ENCODE measurements around the gene SLC9A7. TPM values are rescaled to one million over a fixed set of nuclear protein-coding genes. Genes with fewer than 3 reads are reported as not detected.
A peak's percentile ranks its signal among the peaks of the same experiment; 100 is the strongest.

SLC9A7 gene
- total RNA-seq, 2 experiments from 2014 or later, result 3.3 to 3.8 TPM

- H3K4me3 Mint-ChIP-seq, result no peak overlapping the region
- DNase-seq (no peak), ATAC-seq (no peak)
- peak overlapping the region; percentile 9 for H3K27ac Mint-ChIP-seq
- ChIA-PET POLR2A (no interaction called here), CTCF (interaction anchor here (0.6 to 2.1 kb wide), 2 partner anchors 45 to 59 kb away, joined by 3 to 5 read pairs; no protein-coding TSS in a partner anchor)
- H3K9me3 Mint-ChIP-seq (ENCODE audit: insufficient read depth), result no peaks in the 10 kb centered on the region
- peaks cover 6% of the 10 kb centered on the region for H3K36me3 Mint-ChIP-seq (ENCODE audit: low read depth)
- no peaks in the 10 kb centered on the region for H3K27me3 Mint-ChIP-seq (ENCODE audit: low read depth)
- H3K4me1 Mint-ChIP-seq (ENCODE audit: low read depth), result peaks cover 27% of the 10 kb centered on the region
Measured at GRCh38 chrX:46635186-46635585, 123.7 kb downstream of the SLC9A7 start.

GRCh38 chrX:46634577-46634976 lies 124.3 kb downstream of the SLC9A7 start:
- Mint-ChIP-seq H3K36me3 (ENCODE audit: low read depth) (peaks cover 6% of the 10 kb centered on the region), H3K27ac (no peak overlapping the region), H3K4me1 (ENCODE audit: low read depth) (peaks cover 28% of the 10 kb centered on the region), H3K9me3 (ENCODE audit: insufficient read depth) (no peaks in the 10 kb centered on the region), H3K27me3 (ENCODE audit: low read depth) (no peaks in the 10 kb centered on the region), H3K4me3 (no peak overlapping the region)
- ATAC-seq, result no peak
- ChIA-PET CTCF (interaction anchor here (2.1 kb wide), 1 partner anchor 59 kb away, joined by 5 read pairs; no protein-coding TSS in a partner anchor), POLR2A (interaction anchor here (0.6 kb wide), 1 partner anchor 29 kb away, joined by 3 read pairs; no protein-coding TSS in a partner anchor)
- no peak for DNase-seq

GRCh38 chrX:46630141-46630540 lies 128.8 kb downstream of the SLC9A7 start:
- Mint-ChIP-seq H3K4me1 (ENCODE audit: low read depth) (peaks cover 38% of the 10 kb centered on the region), H3K9me3 (ENCODE audit: insufficient read depth) (no peaks in the 10 kb centered on the region), H3K27ac (no peak overlapping the region), H3K27me3 (ENCODE audit: low read depth) (no peaks in the 10 kb centered on the region), H3K36me3 (ENCODE audit: low read depth) (peaks cover 13% of the 10 kb centered on the region), H3K4me3 (no peak overlapping the region)
- POLR2A ChIA-PET, result no interaction called here
- CTCF ChIA-PET, result interaction anchor here (0.8 to 0.9 kb wide), 2 partner anchors 13 to 58 kb away, joined by 3 read pairs; no protein-coding TSS in a partner anchor
- no peak for DNase-seq
- ATAC-seq, result no peak

- ChIA-PET POLR2A (no interaction called here), CTCF (interaction anchor here (0.8 to 0.9 kb wide), 2 partner anchors 12 to 56 kb away, joined by 3 read pairs; no protein-coding TSS in a partner anchor)
- Mint-ChIP-seq H3K4me3 (no peak overlapping the region), H3K27ac (no peak overlapping the region), H3K36me3 (ENCODE audit: low read depth) (peaks cover 13% of the 10 kb centered on the region), H3K4me1 (ENCODE audit: low read depth) (peaks cover 31% of the 10 kb centered on the region), H3K9me3 (ENCODE audit: insufficient read depth) (no peaks in the 10 kb centered on the region), H3K27me3 (ENCODE audit: low read depth) (no peaks in the 10 kb centered on the region)
- ATAC-seq, result no peak
- no peak for DNase-seq
Measured at GRCh38 chrX:46628460-46629371, 130.2 kb downstream of the SLC9A7 start.

- H3K9me3 Mint-ChIP-seq (ENCODE audit: insufficient read depth), result no peaks in the 10 kb centered on the region
- DNase-seq, result no peak
- H3K36me3 Mint-ChIP-seq (ENCODE audit: low read depth), result peaks cover 13% of the 10 kb centered on the region
- ChIA-PET POLR2A (no interaction called here), CTCF (no interaction called here)
- H3K4me3 Mint-ChIP-seq, result no peak overlapping the region
- H3K27ac Mint-ChIP-seq, result no peak overlapping the region
- peaks cover 28% of the 10 kb centered on the region for H3K4me1 Mint-ChIP-seq (ENCODE audit: low read depth)
- no peaks in the 10 kb centered on the region for H3K27me3 Mint-ChIP-seq (ENCODE audit: low read depth)
- ATAC-seq, result no peak
Measured at GRCh38 chrX:46627711-46628419, 131.1 kb downstream of the SLC9A7 start.

GRCh38 chrX:46627062-46627461 lies 131.9 kb downstream of the SLC9A7 start:
- H3K36me3 Mint-ChIP-seq (ENCODE audit: low read depth), result peaks cover 13% of the 10 kb centered on the region
- ChIA-PET CTCF (no interaction called here), POLR2A (no interaction called here)
- H3K27ac Mint-ChIP-seq, result no peak overlapping the region
- no peaks in the 10 kb centered on the region for H3K27me3 Mint-ChIP-seq (ENCODE audit: low read depth)
- peaks cover 28% of the 10 kb centered on the region for H3K4me1 Mint-ChIP-seq (ENCODE audit: low read depth)
- no peaks in the 10 kb centered on the region for H3K9me3 Mint-ChIP-seq (ENCODE audit: insufficient read depth)
- H3K4me3 Mint-ChIP-seq, result no peak overlapping the region
- DNase-seq (no peak), ATAC-seq (no peak)

GRCh38 chrX:46626566-46626965 lies 132.4 kb downstream of the SLC9A7 start:
- peaks cover 13% of the 10 kb centered on the region for H3K36me3 Mint-ChIP-seq (ENCODE audit: low read depth)
- peak overlapping the region; percentile 60 for H3K27ac Mint-ChIP-seq
- no peak for ATAC-seq
- no peak overlapping the region for H3K4me3 Mint-ChIP-seq
- no peak for DNase-seq
- H3K4me1 Mint-ChIP-seq (ENCODE audit: low read depth), result peaks cover 28% of the 10 kb centered on the region
- CTCF ChIA-PET, result no interaction called here
- no peaks in the 10 kb centered on the region for H3K27me3 Mint-ChIP-seq (ENCODE audit: low read depth)
- no peaks in the 10 kb centered on the region for H3K9me3 Mint-ChIP-seq (ENCODE audit: insufficient read depth)
- POLR2A ChIA-PET, result no interaction called here

- Mint-ChIP-seq H3K4me3 (no peak overlapping the region), H3K4me1 (ENCODE audit: low read depth) (peaks cover 25% of the 10 kb centered on the region), H3K27ac (no peak overlapping the region), H3K9me3 (ENCODE audit: insufficient read depth) (no peaks in the 10 kb centered on the region), H3K36me3 (ENCODE audit: low read depth) (peaks cover 11% of the 10 kb centered on the region), H3K27me3 (ENCODE audit: low read depth) (no peaks in the 10 kb centered on the region)
- no peak for ATAC-seq
- POLR2A ChIA-PET, result interaction anchor here (1.1 kb wide), 1 partner anchor 26 kb away, joined by 3 read pairs; no protein-coding TSS in a partner anchor
- CTCF ChIA-PET, result no interaction called here
- no peak for DNase-seq
Measured at GRCh38 chrX:46624090-46624786, 134.7 kb downstream of the SLC9A7 start.

- POLR2A ChIA-PET, result no interaction called here
- no peak overlapping the region for H3K27ac Mint-ChIP-seq
- CTCF ChIA-PET, result no interaction called here
- H3K27me3 Mint-ChIP-seq (ENCODE audit: low read depth), result no peaks in the 10 kb centered on the region
- DNase-seq (no peak), ATAC-seq (no peak)
- H3K9me3 Mint-ChIP-seq (ENCODE audit: insufficient read depth), result no peaks in the 10 kb centered on the region
- H3K36me3 Mint-ChIP-seq (ENCODE audit: low read depth), result peaks cover 22% of the 10 kb centered on the region
- H3K4me3 Mint-ChIP-seq, result no peak overlapping the region
- peaks cover 19% of the 10 kb centered on the region for H3K4me1 Mint-ChIP-seq (ENCODE audit: low read depth)
Measured at GRCh38 chrX:46621572-46621971, 137.3 kb downstream of the SLC9A7 start.

- peaks cover 19% of the 10 kb centered on the region for H3K4me1 Mint-ChIP-seq (ENCODE audit: low read depth)
- ATAC-seq (no peak), DNase-seq (no peak)
- ChIA-PET POLR2A (no interaction called here), CTCF (no interaction called here)
- no peaks in the 10 kb centered on the region for H3K9me3 Mint-ChIP-seq (ENCODE audit: insufficient read depth)
- H3K27me3 Mint-ChIP-seq (ENCODE audit: low read depth), result no peaks in the 10 kb centered on the region
- H3K4me3 Mint-ChIP-seq, result no peak overlapping the region
- peaks cover 20% of the 10 kb centered on the region for H3K36me3 Mint-ChIP-seq (ENCODE audit: low read depth)
- H3K27ac Mint-ChIP-seq, result no peak overlapping the region
Measured at GRCh38 chrX:46620505-46620904, 138.4 kb downstream of the SLC9A7 start.

- H3K4me3 Mint-ChIP-seq, result no peak overlapping the region
- ATAC-seq, result no peak
- no peaks in the 10 kb centered on the region for H3K9me3 Mint-ChIP-seq (ENCODE audit: insufficient read depth)
- no peak for DNase-seq
- peaks cover 20% of the 10 kb centered on the region for H3K36me3 Mint-ChIP-seq (ENCODE audit: low read depth)
- ChIA-PET POLR2A (no interaction called here), CTCF (no interaction called here)
- no peaks in the 10 kb centered on the region for H3K27me3 Mint-ChIP-seq (ENCODE audit: low read depth)
- H3K4me1 Mint-ChIP-seq (ENCODE audit: low read depth), result peaks cover 24% of the 10 kb centered on the region
- H3K27ac Mint-ChIP-seq, result no peak overlapping the region
Measured at GRCh38 chrX:46618947-46619346, 140.0 kb downstream of the SLC9A7 start.

All from activated CD8-positive, alpha-beta T cell treated with anti-CD3 and anti-CD28 coated beads, Interleukin-2, amount 10 ng/mL, durations not matched to agents 7 days and 5 days (primary cell).